Osteoblast (primary cell): ENCODE results near the gene DUSP3. TPM values are rescaled to one million over a fixed set of nuclear protein-coding genes. Genes with fewer than 3 reads are reported as not detected.
A peak's percentile ranks its signal among the peaks of the same experiment; 100 is the strongest.

ENCODE experiments used
- DNase-seq: peaks from one replicate; pipeline ENCODE4 v3.0.0; 2011; ENCODE audit warnings: low spot score, mixed read lengths; ENCODE audit not compliant: insufficient read length; ENCODE audit errors: missing footprints
- H2AFZ ChIP-seq: 2 replicates; pipeline ENCODE4 v1.6.0; 2011; ENCODE audit warnings: mild to moderate bottlenecking, low read length
- H3K27ac ChIP-seq: 2 replicates; pipeline ENCODE4 v1.5.1; 2011; ENCODE audit warnings: mild to moderate bottlenecking, low read depth, low read length, moderate library complexity
- H3K27me3 ChIP-seq: 2 replicates; pipeline ENCODE4 v1.6.0; 2012; ENCODE audit warnings: mild to moderate bottlenecking, control low read depth, inconsistent platforms, low read length, moderate library complexity; ENCODE audit not compliant: insufficient read depth
- H3K36me3 ChIP-seq: 2 replicates; pipeline ENCODE4 v1.5.1; 2011; ENCODE audit warnings: mild to moderate bottlenecking, low read length, control low read depth, moderate library complexity; ENCODE audit not compliant: insufficient read depth
- H3K4me1 ChIP-seq: 2 replicates; pipeline ENCODE4 v1.5.1; 2011; ENCODE audit warnings: mild to moderate bottlenecking, low read length, control low read depth, moderate library complexity; ENCODE audit not compliant: insufficient read depth
- H3K4me2 ChIP-seq: 2 replicates; pipeline ENCODE4 v1.6.0; 2011; ENCODE audit warnings: mild to moderate bottlenecking, low read length; ENCODE audit not compliant: insufficient read depth
- H3K4me3 ChIP-seq: fragments of 200-600 bp; sonication (generic); 3 replicates; pipeline ENCODE4 v1.5.1; 2012; ENCODE audit warnings: mild to moderate bottlenecking, low read length, inconsistent platforms; ENCODE audit not compliant: insufficient read depth
- H3K79me2 ChIP-seq: 2 replicates; pipeline ENCODE4 v1.6.0; 2012; ENCODE audit warnings: mild to moderate bottlenecking, low read length, control low read depth, inconsistent platforms; ENCODE audit not compliant: insufficient read depth
- H3K9me3 ChIP-seq: 2 replicates; pipeline ENCODE4 v1.5.1; 2011; ENCODE audit warnings: low read depth, low read length, control low read depth
- H4K20me1 ChIP-seq: 2 replicates; pipeline ENCODE4 v1.6.0; 2012; ENCODE audit warnings: mild to moderate bottlenecking, low read length, control low read depth; ENCODE audit not compliant: insufficient read depth
- CTCF ChIP-seq: IDR thresholded peaks from 2 replicates; pipeline ENCODE4 v1.5.1; 2011; ENCODE audit warnings: mild to moderate bottlenecking, low read depth, low read length, moderate library complexity; ENCODE audit errors: extremely low read depth
- total RNA-seq: library from RNA; depleted of rRNA; stranded (reverse); fragments of >200 nt; gene quantifications from 2 replicates; pipeline ENCODE4 v1.2.3, GENCODE V29; 2012

DUSP3 gene
- total RNA-seq, 1 donor = 68.8 TPM

- Histone ChIP-seq H3K27ac (no peak overlapping the region), H3K4me1 (peaks cover 4% of the 10 kb centered on the region), H3K4me2 (no peak overlapping the region), H3K27me3 (no peaks in the 10 kb centered on the region), H4K20me1 (peaks cover 14% of the 10 kb centered on the region), H3K9me3 (no peaks in the 10 kb centered on the region), H2AFZ (no peak overlapping the region), H3K79me2 (peaks cover 51% of the 10 kb centered on the region), H3K4me3 (no peak overlapping the region), H3K36me3 (peaks cover 58% of the 10 kb centered on the region)
- no peak for TF ChIP-seq CTCF
- peak; percentile 37 for DNase-seq
These were observed 5.7 kb downstream of the DUSP3 start for GRCh38 chr17:43772877-43773648.

- H3K4me3 ChIP-seq = no peak overlapping the region
- H3K27ac ChIP-seq = no peak overlapping the region
- peaks cover 58% of the 10 kb centered on the region for H3K36me3 ChIP-seq
- H3K4me2 ChIP-seq = no peak overlapping the region
- TF ChIP-seq CTCF = no peak
- peaks cover 37% of the 10 kb centered on the region for H3K79me2 ChIP-seq
- H4K20me1 ChIP-seq = peaks cover 17% of the 10 kb centered on the region
- no peaks in the 10 kb centered on the region for H3K27me3 ChIP-seq
- H3K9me3 ChIP-seq = no peaks in the 10 kb centered on the region
- H3K4me1 ChIP-seq = no peaks in the 10 kb centered on the region
- H2AFZ ChIP-seq = no peak overlapping the region
- DNase-seq = no peak
These were observed 7.3 kb downstream of the DUSP3 start for GRCh38 chr17:43771463-43771862.

GRCh38 chr17:43770957-43771356, 7.8 kb downstream of the DUSP3 start:
- H4K20me1 ChIP-seq = peaks cover 17% of the 10 kb centered on the region
- no peaks in the 10 kb centered on the region for H3K27me3 ChIP-seq
- H3K9me3 ChIP-seq = no peaks in the 10 kb centered on the region
- peaks cover 58% of the 10 kb centered on the region for H3K36me3 ChIP-seq
- no peak for DNase-seq
- no peaks in the 10 kb centered on the region for H3K4me1 ChIP-seq
- no peak overlapping the region for H3K27ac ChIP-seq
- TF ChIP-seq CTCF = no peak
- H3K4me2 ChIP-seq = no peak overlapping the region
- H3K4me3 ChIP-seq = no peak overlapping the region
- peaks cover 33% of the 10 kb centered on the region for H3K79me2 ChIP-seq
- H2AFZ ChIP-seq = no peak overlapping the region

GRCh38 chr17:43769859-43770258, 8.9 kb downstream of the DUSP3 start:
- no peaks in the 10 kb centered on the region for H3K9me3 ChIP-seq
- peaks cover 22% of the 10 kb centered on the region for H3K79me2 ChIP-seq
- H3K36me3 ChIP-seq = peaks cover 57% of the 10 kb centered on the region
- H3K4me3 ChIP-seq = no peak overlapping the region
- TF ChIP-seq CTCF = no peak
- H3K27me3 ChIP-seq = no peaks in the 10 kb centered on the region
- no peak overlapping the region for H3K4me2 ChIP-seq
- H3K4me1 ChIP-seq = no peaks in the 10 kb centered on the region
- DNase-seq = peak; percentile 75
- no peak overlapping the region for H2AFZ ChIP-seq
- peaks cover 15% of the 10 kb centered on the region for H4K20me1 ChIP-seq
- no peak overlapping the region for H3K27ac ChIP-seq
